ENCODE measurements around the gene ROGDI. TPM values are rescaled to one million over a fixed set of nuclear protein-coding genes. Genes with fewer than 3 reads are reported as not detected.

ROGDI gene
- total RNA-seq, 4 donors from 2014 or later = 43.2 to 97.2 (median 77.6) TPM

- Histone ChIP-seq H3K27me3 (no peaks in the 10 kb centered on the region), H3K4me1 (no peaks in the 10 kb centered on the region), H3K27ac (replicated peaks in 1 of 4) (no peak overlapping the region), H3K9me3 (no peaks in the 10 kb centered on the region), H3K36me3 (no peaks in the 10 kb centered on the region), H3K4me3 (no peak overlapping the region)
- intact Hi-C loops (cut with DNase I) = no loop called here
- WGBS = 86% methylated on average over 10 of the region's 10 CpGs
- TF ChIP-seq CTCF (IDR thresholded peaks at IDR 0.05) (no peak), EP300 (IDR thresholded peaks at IDR 0.05) (no peak), POLR2A (IDR thresholded peaks at IDR 0.05; ENCODE audit: low read depth) (no peak)
- no peak for DNase-seq (ENCODE audit: extremely low spot score)
Measured at GRCh38 chr16:4790261-4790660, 12.2 kb downstream of the ROGDI start.

- H3K9me3 ChIP-seq = no peaks in the 10 kb centered on the region
- no peak for TF ChIP-seq POLR2AphosphoS5 (IDR thresholded peaks at IDR 0.05)
- no peak for TF ChIP-seq CTCF (IDR thresholded peaks at IDR 0.05)
- TF ChIP-seq EP300 (IDR thresholded peaks at IDR 0.05) = no peak
- TF ChIP-seq POLR2A (IDR thresholded peaks at IDR 0.05; ENCODE audit: low read depth) = no peak
- intact Hi-C loops (cut with DNase I) = no loop called here
- WGBS = 90% methylated on average over 7 of the region's 7 CpGs
- H3K4me3 ChIP-seq = no peak overlapping the region
- no peaks in the 10 kb centered on the region for H3K36me3 ChIP-seq
- DNase-seq (ENCODE audit: extremely low spot score) = no peak
- H3K27me3 ChIP-seq = no peaks in the 10 kb centered on the region
- no peaks in the 10 kb centered on the region for H3K4me1 ChIP-seq
- no peak overlapping the region for H3K27ac ChIP-seq (replicated peaks in 1 of 4)
Measured at GRCh38 chr16:4788910-4789309, 13.5 kb downstream of the ROGDI start.

GRCh38 chr16:4788489-4788889 lies 13.9 kb downstream of the ROGDI start:
- Histone ChIP-seq H3K36me3 (no peaks in the 10 kb centered on the region), H3K4me3 (no peak overlapping the region), H3K27me3 (no peaks in the 10 kb centered on the region), H3K9me3 (no peaks in the 10 kb centered on the region), H3K4me1 (no peaks in the 10 kb centered on the region), H3K27ac (replicated peaks in 1 of 4) (no peak overlapping the region)
- intact Hi-C loops (cut with DNase I) = no loop called here
- WGBS = 73% methylated on average over 9 of the region's 9 CpGs
- no peak for TF ChIP-seq POLR2AphosphoS5 (IDR thresholded peaks at IDR 0.05)
- TF ChIP-seq POLR2A (IDR thresholded peaks at IDR 0.05; ENCODE audit: low read depth) = no peak
- TF ChIP-seq EP300 (IDR thresholded peaks at IDR 0.05) = no peak
- no peak for TF ChIP-seq CTCF (IDR thresholded peaks at IDR 0.05)
- no peak for DNase-seq (ENCODE audit: extremely low spot score)

GRCh38 chr16:4787627-4788482 lies 14.6 kb downstream of the ROGDI start, which contains the start of gene SEPTIN12:
Gene SEPTIN12, minus strand, starts transcription at chr16:4788345. Its CDS starts 700 bp downstream, at chr16:4787645.
- intact Hi-C loops (cut with DNase I) = no loop called here
- Histone ChIP-seq H3K9me3 (no peaks in the 10 kb centered on the region), H3K4me1 (no peaks in the 10 kb centered on the region), H3K36me3 (no peaks in the 10 kb centered on the region), H3K4me3 (no peak within 1 kb of the TSS), H3K27me3 (no peaks in the 10 kb centered on the region), H3K27ac (replicated peaks in 1 of 4) (no peak within 1 kb of the TSS)
- 76% methylated on average over 14 of the region's 14 CpGs for WGBS
- no peak for DNase-seq (ENCODE audit: extremely low spot score)
- TF ChIP-seq POLR2A (IDR thresholded peaks at IDR 0.05; ENCODE audit: low read depth) (no peak), POLR2AphosphoS5 (IDR thresholded peaks at IDR 0.05) (no peak), CTCF (IDR thresholded peaks at IDR 0.05) (no peak), EP300 (IDR thresholded peaks at IDR 0.05) (no peak)
